DMS 273 (cell line): ENCODE measurements around the gene HELT.
"Not testable (repeated sequence)": the region's sequence is repeated elsewhere in the genome, so short reads cannot be mapped to it uniquely, and the experiment has no call there.

ENCODE experiments used
- DNase-seq: peaks from one replicate; lab custom pipeline; 2025; ENCODE audit not compliant: unreplicated experiment; lab: John Stamatoyannopoulos, UW

The HELT gene

GRCh38 chr4:185017964-185018772 lies at the start of gene HELT:
Gene HELT, plus strand, starts transcription at chr4:185018490. Its CDS starts 439 bp downstream, at chr4:185018929.
- peak; percentile 57 for DNase-seq

GRCh38 chr4:184968784-184969201 lies 49.5 kb upstream of the HELT start:
- DNase-seq, result no peak

GRCh38 chr4:184969610-184970009 lies 48.7 kb upstream of the HELT start:
- no peak for DNase-seq

GRCh38 chr4:184972991-184973390 lies 45.3 kb upstream of the HELT start:
- no peak for DNase-seq

- not testable (repeated sequence) for DNase-seq
Observed at GRCh38 chr4:184976348-184976747, 41.9 kb upstream of the HELT start.

- DNase-seq, result no peak
Observed at GRCh38 chr4:184977747-184978146, 40.5 kb upstream of the HELT start.

- peak; percentile 4 for DNase-seq
Observed at GRCh38 chr4:184978211-184978610, 40.1 kb upstream of the HELT start.

- no peak for DNase-seq
Observed at GRCh38 chr4:184979461-184980124, 38.7 kb upstream of the HELT start.

GRCh38 chr4:184980261-184980660 lies 38.0 kb upstream of the HELT start:
- DNase-seq, result no peak

- DNase-seq, result peak; percentile 54
Observed at GRCh38 chr4:184983672-184984356, 34.5 kb upstream of the HELT start.

GRCh38 chr4:184987493-184988031 lies 30.7 kb upstream of the HELT start:
- no peak for DNase-seq

GRCh38 chr4:184988611-184989010 lies 29.7 kb upstream of the HELT start:
- DNase-seq, result no peak

- DNase-seq, result not testable (repeated sequence)
Observed at GRCh38 chr4:184989283-184989682, 29.0 kb upstream of the HELT start.

- not testable (repeated sequence) for DNase-seq
Observed at GRCh38 chr4:184990131-184990530, 28.2 kb upstream of the HELT start.

GRCh38 chr4:184991860-184992259 lies 26.4 kb upstream of the HELT start:
- DNase-seq, result no peak

GRCh38 chr4:184992422-184992821 lies 25.9 kb upstream of the HELT start:
- no peak for DNase-seq

GRCh38 chr4:184993247-184993646 lies 25.0 kb upstream of the HELT start:
- no peak for DNase-seq

GRCh38 chr4:184994010-184994622 lies 24.2 kb upstream of the HELT start:
- no peak for DNase-seq

- no peak for DNase-seq
Observed at GRCh38 chr4:184994623-184995010, 23.7 kb upstream of the HELT start.

- DNase-seq, result not testable (repeated sequence)
Observed at GRCh38 chr4:184997656-184998055, 20.6 kb upstream of the HELT start.

- no peak for DNase-seq
Observed at GRCh38 chr4:185002784-185003183, 15.5 kb upstream of the HELT start.
